Measurements from ENCODE around the gene ABHD13.

DNA sequence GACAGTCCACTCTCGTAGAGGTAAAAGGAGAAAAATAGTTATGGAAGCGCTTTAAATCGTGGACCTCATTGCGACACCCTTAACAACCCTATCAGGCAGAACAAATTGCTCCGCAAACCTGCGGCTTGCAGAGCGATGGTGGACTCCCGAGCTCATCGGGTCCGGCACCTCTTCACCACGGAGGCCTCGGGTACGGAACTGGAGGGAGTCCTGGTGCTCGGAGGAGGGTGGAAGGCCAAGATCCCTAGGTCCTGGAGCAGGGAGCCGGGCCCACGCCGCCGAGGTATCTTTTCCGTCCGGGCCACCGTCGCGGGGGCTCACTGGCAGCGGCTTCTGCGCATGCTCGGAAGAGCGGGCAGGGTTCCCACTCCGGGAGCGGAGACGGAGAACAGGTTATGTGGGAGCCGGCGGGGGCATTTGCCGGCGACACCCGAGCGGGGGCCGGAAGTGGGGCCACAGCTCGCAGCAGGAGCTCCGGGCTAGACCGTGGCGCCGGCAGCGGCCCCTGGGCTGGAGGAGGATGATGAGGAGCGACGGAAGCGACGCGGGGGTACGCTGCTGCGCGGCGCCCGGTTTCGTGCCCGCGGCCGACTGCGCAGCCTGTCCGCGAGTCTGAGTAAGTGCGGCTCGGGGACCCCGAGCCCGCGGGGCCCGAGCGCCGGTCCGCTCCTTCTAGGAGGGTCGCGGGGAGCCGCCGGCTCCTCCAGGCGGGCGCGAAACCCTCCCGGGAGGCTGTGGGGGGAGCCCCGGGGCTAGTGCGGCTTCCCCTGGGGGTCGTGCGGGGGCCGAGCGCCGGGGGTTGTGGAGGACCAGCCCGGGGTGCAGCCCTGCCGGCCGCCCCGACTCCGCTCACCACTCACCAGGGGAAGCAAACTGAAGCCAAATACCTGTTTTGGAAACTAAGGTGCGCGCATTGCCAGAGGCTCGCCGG, at the start of gene ABHD13:
- TF ChIP-seq, protein P1, sequence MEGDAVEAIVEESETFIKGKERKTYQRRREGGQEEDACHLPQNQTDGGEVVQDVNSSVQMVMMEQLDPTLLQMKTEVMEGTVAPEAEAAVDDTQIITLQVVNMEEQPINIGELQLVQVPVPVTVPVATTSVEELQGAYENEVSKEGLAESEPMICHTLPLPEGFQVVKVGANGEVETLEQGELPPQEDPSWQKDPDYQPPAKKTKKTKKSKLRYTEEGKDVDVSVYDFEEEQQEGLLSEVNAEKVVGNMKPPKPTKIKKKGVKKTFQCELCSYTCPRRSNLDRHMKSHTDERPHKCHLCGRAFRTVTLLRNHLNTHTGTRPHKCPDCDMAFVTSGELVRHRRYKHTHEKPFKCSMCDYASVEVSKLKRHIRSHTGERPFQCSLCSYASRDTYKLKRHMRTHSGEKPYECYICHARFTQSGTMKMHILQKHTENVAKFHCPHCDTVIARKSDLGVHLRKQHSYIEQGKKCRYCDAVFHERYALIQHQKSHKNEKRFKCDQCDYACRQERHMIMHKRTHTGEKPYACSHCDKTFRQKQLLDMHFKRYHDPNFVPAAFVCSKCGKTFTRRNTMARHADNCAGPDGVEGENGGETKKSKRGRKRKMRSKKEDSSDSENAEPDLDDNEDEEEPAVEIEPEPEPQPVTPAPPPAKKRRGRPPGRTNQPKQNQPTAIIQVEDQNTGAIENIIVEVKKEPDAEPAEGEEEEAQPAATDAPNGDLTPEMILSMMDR (IDR thresholded peaks at IDR 0.05) = no peak
- peak in 1 of 2 donors; percentile 49 for TF ChIP-seq POLR2A (IDR thresholded peaks at IDR 0.05)
- no peak for TF ChIP-seq EP300 (IDR thresholded peaks at IDR 0.05)

All from suprapubic skin (tissue), 3 donors.